ENCODE measurements around the gene NOL7.

The NOL7 gene

GRCh38 chr6:13654496-13654895 lies 39.4 kb downstream of the NOL7 start:
- no peak for DNase-seq (ENCODE audit: low read depth)

GRCh38 chr6:13655700-13656099 lies 40.6 kb downstream of the NOL7 start:
- DNase-seq (ENCODE audit: low read depth) = no peak

- no peak for DNase-seq (ENCODE audit: low read depth)
These were observed 45.1 kb downstream of the NOL7 start for GRCh38 chr6:13660273-13660672.

GRCh38 chr6:13660893-13661292 lies 45.8 kb downstream of the NOL7 start:
- DNase-seq (ENCODE audit: low read depth) = no peak

GRCh38 chr6:13661647-13662046 lies 46.5 kb downstream of the NOL7 start:
- DNase-seq (ENCODE audit: low read depth) = no peak

- DNase-seq (ENCODE audit: low read depth) = no peak
These were observed 47.7 kb downstream of the NOL7 start for GRCh38 chr6:13662651-13663334.

GRCh38 chr6:13663986-13664385 lies 48.9 kb downstream of the NOL7 start:
- no peak for DNase-seq (ENCODE audit: low read depth)

- DNase-seq (ENCODE audit: low read depth) = peak; percentile 50
These were observed 49.7 kb downstream of the NOL7 start for GRCh38 chr6:13664703-13665352.

- peak; percentile 35 for DNase-seq (ENCODE audit: low read depth)
These were observed 51.3 kb downstream of the NOL7 start for GRCh38 chr6:13666194-13667105.

GRCh38 chr6:13667655-13668054 lies 52.5 kb downstream of the NOL7 start:
- peak; percentile 38 for DNase-seq (ENCODE audit: low read depth)

GRCh38 chr6:13668291-13668928 lies 53.3 kb downstream of the NOL7 start:
- DNase-seq (ENCODE audit: low read depth) = peak; percentile 18

GRCh38 chr6:13669476-13669875 lies 54.3 kb downstream of the NOL7 start:
- no peak for DNase-seq (ENCODE audit: low read depth)
